Fibroblast of the aortic adventitia (primary cell): ENCODE results near the gene SLC24A3. TPM values are rescaled to one million over a fixed set of nuclear protein-coding genes. Genes with fewer than 3 reads are reported as not detected.
"Not testable (repeated sequence)": the region's sequence is repeated elsewhere in the genome, so short reads cannot be mapped to it uniquely, and the experiment has no call there.

Source experiments
- DNase-seq: peaks from one replicate; pipeline ENCODE4 v3.0.0-alpha.2; 2010; ENCODE audit warnings: low read depth
- H3K4me3 ChIP-seq: 2 replicates; pipeline ENCODE4 v1.5.1; 2011; ENCODE audit warnings: low read depth, mild to moderate bottlenecking, control low read depth, low read length, moderate library complexity
- total RNA-seq: library from RNA; depleted of rRNA; stranded (reverse); fragments of >200 nt; gene quantifications from 2 replicates; pipeline ENCODE4 v1.2.3, GENCODE V29; 2012; ENCODE audit warnings: low replicate concordance
- TF ChIP-seq, protein P1 (sequence below): IDR thresholded peaks from 2 replicates; pipeline ENCODE4 v1.5.1; 2011; ENCODE audit warnings: mild to moderate bottlenecking, low read length, control low read depth, inconsistent platforms; ENCODE audit not compliant: insufficient read depth

SLC24A3 gene
- total RNA-seq, 1 donor = not detected

DNA sequence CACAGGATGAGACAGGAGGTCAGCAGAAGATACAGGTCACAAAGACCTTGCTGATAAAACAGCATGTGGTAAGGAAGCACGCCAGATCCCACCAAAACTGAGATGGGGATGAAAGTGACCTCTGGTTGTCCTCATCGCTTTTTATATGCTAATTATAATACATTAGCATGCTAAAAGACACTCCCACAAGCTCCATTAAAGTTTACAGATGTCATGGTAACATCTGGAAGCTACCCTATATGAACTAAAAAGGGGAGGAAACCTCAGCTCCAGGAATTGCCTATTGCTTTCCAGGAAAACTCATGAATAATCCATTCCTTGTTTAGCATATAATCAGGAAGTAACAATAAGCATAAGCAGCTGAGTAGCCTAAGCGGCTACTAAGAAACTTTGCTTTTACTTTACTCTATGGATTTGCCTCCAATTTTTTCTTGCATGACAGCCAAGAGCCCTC lies 537.2 kb downstream of the SLC24A3 start:
- peak; percentile 21 for DNase-seq
- H3K4me3 ChIP-seq = no peak overlapping the region
- TF ChIP-seq, protein P1, sequence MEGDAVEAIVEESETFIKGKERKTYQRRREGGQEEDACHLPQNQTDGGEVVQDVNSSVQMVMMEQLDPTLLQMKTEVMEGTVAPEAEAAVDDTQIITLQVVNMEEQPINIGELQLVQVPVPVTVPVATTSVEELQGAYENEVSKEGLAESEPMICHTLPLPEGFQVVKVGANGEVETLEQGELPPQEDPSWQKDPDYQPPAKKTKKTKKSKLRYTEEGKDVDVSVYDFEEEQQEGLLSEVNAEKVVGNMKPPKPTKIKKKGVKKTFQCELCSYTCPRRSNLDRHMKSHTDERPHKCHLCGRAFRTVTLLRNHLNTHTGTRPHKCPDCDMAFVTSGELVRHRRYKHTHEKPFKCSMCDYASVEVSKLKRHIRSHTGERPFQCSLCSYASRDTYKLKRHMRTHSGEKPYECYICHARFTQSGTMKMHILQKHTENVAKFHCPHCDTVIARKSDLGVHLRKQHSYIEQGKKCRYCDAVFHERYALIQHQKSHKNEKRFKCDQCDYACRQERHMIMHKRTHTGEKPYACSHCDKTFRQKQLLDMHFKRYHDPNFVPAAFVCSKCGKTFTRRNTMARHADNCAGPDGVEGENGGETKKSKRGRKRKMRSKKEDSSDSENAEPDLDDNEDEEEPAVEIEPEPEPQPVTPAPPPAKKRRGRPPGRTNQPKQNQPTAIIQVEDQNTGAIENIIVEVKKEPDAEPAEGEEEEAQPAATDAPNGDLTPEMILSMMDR = no peak

DNA sequence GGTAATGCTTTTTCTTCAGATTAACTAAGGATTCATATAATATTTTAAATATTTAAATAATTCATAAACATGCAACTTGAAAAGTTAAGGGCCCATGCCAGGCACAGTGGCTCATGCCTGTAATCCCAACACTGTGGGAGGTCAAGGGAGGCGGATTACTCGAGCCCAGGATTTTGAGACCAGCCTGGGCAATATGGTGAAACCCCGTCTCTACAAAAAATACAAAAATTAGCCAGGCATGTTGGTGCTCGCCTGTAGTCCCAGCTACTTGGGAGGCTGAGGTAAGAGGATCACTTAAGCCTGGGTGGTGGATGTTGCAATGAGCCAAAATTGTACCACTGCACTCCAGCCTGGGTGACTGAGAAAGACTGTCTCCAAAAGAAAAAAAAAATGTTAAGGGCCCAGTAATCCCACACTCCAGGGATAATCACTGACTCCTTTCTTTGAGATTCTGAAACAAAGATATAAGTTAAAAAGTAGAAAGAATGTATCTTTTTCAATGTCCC lies 537.7 kb downstream of the SLC24A3 start:
- TF ChIP-seq, protein P1 = no peak
- DNase-seq = no peak
- H3K4me3 ChIP-seq = no peak overlapping the region

DNA sequence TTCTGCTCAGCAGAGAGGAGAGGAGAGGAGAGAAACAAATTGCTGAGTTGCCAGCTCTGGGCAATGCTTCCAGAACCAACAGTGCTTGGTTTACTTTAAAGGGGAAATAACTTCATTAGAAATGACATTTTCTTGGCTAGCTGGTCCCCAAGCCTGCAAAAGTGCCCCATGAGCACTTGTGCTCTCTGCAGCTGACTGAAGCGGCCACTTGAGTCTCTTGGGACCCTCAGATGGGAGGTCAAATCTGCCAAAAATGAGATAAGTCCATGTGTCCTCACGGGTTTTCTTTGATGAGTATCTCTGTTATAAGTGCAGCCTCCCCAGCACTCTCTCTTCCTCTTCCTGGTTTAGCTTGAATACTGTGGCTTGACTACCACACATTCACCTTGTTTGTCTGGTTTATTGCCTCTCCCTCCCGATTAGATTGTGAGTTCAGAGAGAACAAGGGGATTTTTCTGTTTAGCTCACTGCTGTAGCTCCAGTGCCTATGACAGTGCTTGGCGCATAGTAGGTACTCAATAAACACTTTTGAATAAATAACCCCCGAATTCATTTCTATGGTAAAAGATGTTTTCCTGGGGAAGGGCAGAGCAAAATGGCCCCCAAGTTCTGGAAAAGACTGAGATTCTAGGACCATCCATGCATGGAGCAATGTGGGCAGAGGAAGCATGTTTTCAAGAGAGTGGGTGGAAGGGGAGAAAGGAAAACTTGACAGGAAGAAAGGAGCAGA lies 538.6 kb downstream of the SLC24A3 start:
- H3K4me3 ChIP-seq = no peak overlapping the region
- TF ChIP-seq, protein P1 = no peak
- peak; percentile 15 for DNase-seq

DNA sequence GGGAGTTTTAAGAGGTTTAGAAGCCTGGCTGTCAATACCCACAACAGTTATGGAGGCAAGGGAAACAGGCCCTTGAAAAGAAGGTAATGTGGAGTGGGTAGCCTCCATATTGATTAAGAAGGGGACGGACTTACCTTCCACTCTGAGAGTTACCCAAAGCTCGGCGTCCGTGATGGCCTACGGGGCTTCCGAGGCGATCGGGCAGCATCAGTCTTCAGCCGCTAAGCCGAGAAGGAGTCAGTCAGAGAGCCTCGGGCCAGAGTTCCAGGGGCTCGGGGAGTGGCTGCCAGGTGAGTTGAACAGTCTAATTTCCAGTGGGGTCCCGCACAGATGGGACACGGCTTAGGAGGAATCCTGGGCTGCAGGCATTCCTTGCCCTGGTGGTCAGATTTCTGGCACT lies 541.8 kb downstream of the SLC24A3 start:
- DNase-seq, H3K4me3 ChIP-seq: not testable (repeated sequence)

DNA sequence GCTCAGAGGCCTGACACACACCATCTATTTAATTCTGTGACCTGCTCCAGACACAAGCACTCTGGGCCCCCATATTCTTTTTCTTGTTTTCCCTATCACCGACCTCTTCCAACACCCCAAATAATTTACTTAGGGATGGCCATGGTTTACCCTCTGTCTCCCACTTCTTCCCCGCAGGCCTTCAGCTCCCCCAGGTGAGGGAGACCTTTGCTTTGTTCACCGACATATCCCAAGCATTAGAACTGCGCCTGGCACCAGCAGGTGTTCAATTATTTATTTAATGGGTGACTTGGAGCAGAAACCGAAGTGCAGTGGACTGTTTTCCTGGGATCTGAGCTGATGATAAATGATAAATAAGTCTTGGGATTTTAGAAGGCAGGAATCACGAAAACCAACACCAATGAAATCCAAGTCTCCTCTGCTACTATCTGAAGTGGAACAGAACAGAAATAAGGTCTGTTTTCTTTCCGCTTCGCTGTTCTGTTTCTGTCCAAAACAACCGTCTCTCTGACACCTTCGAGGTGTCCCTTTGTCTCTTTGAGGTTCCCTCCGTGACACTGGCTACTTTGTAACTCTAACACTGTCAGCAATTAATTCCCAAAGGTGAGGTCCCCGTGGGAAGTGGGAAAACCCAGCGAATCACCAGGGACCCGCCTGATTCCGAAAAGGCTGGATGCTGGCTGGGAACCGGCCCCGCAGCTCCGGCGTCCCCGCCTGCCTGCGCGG lies 544.5 kb downstream of the SLC24A3 start:
- H3K4me3 ChIP-seq = peak overlapping the region; percentile 93
- DNase-seq = no peak
- TF ChIP-seq, protein P1 = no peak

DNA sequence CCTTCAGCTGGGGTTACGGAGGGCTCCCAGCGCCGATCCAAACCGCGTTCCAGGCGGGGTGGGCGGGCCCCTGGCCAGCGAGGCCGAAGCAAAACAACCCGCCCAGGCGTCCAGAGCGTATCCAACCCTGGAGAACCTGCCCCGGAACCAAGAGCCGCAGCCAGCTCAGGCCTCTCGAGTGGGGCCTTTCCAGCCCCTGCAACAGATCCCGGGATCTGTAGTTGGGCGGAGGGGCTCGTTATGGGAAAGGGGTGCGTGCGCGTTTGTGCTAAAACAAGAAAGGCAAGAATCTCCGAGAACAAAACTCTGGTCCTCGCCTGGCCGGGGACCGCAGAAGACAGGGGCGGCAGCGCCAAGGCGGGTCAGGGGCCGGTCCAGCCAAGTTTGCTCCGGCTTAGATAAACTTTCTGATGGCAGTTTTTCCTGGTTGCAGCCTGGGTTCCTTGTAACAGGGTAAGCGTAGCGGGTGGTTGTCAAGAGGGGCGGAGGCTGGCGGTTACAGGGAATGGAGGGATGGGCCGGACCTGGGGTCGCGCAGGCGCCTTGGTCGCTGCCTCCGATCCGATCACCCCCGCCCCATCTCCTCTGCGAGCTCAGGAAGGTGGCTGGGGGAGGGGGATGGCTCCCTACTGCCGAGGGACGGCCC lies 545.2 kb downstream of the SLC24A3 start:
- peak; percentile 85 for DNase-seq
- H3K4me3 ChIP-seq = peak overlapping the region; percentile 93
- TF ChIP-seq, protein P1 = no peak

DNA sequence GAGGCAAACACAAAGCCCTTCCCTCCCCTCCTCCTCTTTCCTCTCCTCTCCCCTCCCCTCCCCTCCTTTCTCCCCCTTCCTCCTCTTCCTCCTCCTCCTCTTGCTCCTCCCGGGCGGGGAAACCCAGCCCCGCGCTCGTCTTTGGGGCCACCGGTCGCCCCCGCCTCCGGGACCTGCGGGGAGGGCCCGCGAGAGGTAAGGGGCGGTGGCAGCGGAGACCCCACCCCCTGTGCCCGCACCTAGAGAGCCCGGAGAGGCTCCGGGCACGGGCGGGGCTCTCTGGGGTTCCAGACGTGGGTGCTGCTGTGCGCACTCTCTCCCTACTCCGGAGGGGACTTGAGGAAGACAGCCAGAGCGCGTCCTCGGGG lies 545.7 kb downstream of the SLC24A3 start, which contains the start of gene RIN2:
TSS of gene RIN2 (plus strand) at position 126 of the 368 bp plus-strand sequence. CDS start 131,344 bp downstream, outside the sequence.
- no peak for DNase-seq
- TF ChIP-seq, protein P1 = no peak
- H3K4me3 ChIP-seq = peak within 1 kb of the TSS; percentile 93
